Nephron progenitor cell (in vitro differentiated cells): ENCODE data around the gene DCDC2C.

Source experiments
- DNase-seq: peaks from one replicate; pipeline ENCODE4 v3.0.0; 2021
- H3K27ac Mint-ChIP-seq: 2 replicates; pipeline ENCODE4 v1.8.0; 2021; ENCODE audit warnings: mild to moderate bottlenecking, moderate library complexity, mixed read lengths
- H3K27me3 Mint-ChIP-seq: 2 replicates; pipeline ENCODE4 v1.8.0; 2021; ENCODE audit warnings: mild to moderate bottlenecking, low read depth, mixed read lengths; ENCODE audit not compliant: poor library complexity
- H3K36me3 Mint-ChIP-seq: 2 replicates; pipeline ENCODE4 v1.8.0; 2021; ENCODE audit warnings: low read depth, mixed read lengths
- H3K4me1 Mint-ChIP-seq: 2 replicates; pipeline ENCODE4 v1.8.0; 2021; ENCODE audit warnings: mixed read lengths
- H3K4me3 Mint-ChIP-seq: 2 replicates; pipeline ENCODE4 v1.8.0; 2021; ENCODE audit warnings: mild to moderate bottlenecking, moderate library complexity, mixed read lengths
- H3K9me3 Mint-ChIP-seq: 2 replicates; pipeline ENCODE4 v1.8.0; 2021; ENCODE audit warnings: mild to moderate bottlenecking, moderate library complexity, mixed read lengths
- TF ChIP-seq, protein P1 (sequence below): fragments of 200-600 bp; sonication (generic); IDR thresholded peaks from 2 replicates; pipeline ENCODE4 v1.5.0; 2021; ENCODE audit warnings: antibody characterized with exemption

DCDC2C gene, protein sequence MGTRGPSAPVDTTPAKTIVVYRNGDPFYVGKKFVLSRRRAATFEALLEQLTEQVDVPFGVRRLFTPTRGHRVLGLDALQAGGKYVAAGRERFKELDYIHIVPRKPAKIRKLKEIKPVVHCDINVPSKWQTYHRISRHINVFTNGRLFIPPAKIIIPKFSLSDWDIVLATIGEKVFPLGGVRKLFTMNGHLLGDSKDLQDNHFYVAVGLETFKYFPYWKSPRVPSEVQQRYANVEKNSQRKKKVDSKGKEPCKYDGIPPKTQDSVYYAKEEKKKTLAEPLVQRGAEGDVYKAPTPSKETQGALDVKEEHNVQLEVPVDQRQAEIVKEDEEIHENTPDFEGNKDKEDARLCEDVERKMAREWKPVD

DNA sequence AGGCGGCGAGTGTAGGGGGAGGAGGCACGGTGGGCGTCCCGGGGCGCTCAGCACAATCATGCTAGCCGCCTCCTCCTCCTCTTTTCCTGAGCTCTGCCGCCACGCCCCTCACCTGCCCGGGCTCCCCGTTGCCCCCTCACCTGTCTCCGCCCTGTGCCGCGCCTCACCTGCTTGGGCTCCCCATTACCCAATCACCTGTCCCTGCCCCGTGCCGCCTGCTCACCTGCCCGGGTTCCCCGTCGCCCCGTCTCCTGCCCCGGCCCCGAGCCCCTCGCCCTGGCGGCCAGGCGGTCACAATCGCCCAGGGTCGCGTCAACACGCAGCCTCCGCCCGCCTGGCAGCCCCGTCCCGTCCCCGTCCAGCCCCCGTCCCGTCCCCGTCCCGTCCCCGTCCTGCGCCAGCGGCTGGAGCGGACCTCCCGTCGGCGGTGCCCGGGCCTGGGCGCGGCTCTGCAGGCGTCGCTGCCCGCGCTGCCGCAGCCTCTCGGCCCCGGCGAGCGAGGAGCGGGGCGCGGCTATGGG lies at the start of gene DCDC2C:
Gene DCDC2C (plus strand): TSS at position 340 of the 521 bp plus-strand sequence. CDS start 177 bp downstream, at position 517.
- Mint-ChIP-seq H3K27me3 (peaks cover 54% of the 10 kb centered on the region), H3K4me3 (peak within 1 kb of the TSS; percentile 73), H3K9me3 (peaks cover 20% of the 10 kb centered on the region), H3K36me3 (peaks cover 9% of the 10 kb centered on the region), H3K4me1 (peaks cover 6% of the 10 kb centered on the region), H3K27ac (no peak within 1 kb of the TSS)
- TF ChIP-seq, protein P1, sequence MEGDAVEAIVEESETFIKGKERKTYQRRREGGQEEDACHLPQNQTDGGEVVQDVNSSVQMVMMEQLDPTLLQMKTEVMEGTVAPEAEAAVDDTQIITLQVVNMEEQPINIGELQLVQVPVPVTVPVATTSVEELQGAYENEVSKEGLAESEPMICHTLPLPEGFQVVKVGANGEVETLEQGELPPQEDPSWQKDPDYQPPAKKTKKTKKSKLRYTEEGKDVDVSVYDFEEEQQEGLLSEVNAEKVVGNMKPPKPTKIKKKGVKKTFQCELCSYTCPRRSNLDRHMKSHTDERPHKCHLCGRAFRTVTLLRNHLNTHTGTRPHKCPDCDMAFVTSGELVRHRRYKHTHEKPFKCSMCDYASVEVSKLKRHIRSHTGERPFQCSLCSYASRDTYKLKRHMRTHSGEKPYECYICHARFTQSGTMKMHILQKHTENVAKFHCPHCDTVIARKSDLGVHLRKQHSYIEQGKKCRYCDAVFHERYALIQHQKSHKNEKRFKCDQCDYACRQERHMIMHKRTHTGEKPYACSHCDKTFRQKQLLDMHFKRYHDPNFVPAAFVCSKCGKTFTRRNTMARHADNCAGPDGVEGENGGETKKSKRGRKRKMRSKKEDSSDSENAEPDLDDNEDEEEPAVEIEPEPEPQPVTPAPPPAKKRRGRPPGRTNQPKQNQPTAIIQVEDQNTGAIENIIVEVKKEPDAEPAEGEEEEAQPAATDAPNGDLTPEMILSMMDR, result no peak
- DNase-seq, result peak; percentile 46

DNA sequence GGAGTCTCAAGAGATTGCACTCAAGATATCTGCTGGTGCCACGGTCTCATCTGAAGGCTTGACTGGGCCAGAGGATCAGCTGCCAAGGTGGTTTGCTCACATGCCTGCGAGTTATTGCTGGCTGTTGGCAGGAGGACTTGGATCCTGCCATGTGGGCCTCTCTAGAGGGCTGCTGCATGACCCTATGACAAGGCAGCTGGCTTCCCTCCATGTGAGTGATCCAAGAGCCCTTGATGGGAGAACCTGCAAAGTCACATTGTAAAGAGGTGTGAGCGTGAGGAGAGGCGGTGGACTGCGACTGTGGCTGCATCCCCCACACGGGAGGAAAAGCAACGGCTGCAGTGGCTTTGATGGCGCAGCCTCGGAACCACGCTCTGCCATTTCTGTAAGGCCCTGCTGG lies 49.4 kb upstream of the DCDC2C start:
- H3K27me3 Mint-ChIP-seq, result peaks cover 4% of the 10 kb centered on the region
- no peaks in the 10 kb centered on the region for H3K9me3 Mint-ChIP-seq
- H3K4me1 Mint-ChIP-seq, result peaks cover 62% of the 10 kb centered on the region
- no peaks in the 10 kb centered on the region for H3K36me3 Mint-ChIP-seq
- no peak overlapping the region for H3K27ac Mint-ChIP-seq
- peak overlapping the region; percentile 18 for H3K4me3 Mint-ChIP-seq
- TF ChIP-seq, protein P1, result no peak
- no peak for DNase-seq

DNA sequence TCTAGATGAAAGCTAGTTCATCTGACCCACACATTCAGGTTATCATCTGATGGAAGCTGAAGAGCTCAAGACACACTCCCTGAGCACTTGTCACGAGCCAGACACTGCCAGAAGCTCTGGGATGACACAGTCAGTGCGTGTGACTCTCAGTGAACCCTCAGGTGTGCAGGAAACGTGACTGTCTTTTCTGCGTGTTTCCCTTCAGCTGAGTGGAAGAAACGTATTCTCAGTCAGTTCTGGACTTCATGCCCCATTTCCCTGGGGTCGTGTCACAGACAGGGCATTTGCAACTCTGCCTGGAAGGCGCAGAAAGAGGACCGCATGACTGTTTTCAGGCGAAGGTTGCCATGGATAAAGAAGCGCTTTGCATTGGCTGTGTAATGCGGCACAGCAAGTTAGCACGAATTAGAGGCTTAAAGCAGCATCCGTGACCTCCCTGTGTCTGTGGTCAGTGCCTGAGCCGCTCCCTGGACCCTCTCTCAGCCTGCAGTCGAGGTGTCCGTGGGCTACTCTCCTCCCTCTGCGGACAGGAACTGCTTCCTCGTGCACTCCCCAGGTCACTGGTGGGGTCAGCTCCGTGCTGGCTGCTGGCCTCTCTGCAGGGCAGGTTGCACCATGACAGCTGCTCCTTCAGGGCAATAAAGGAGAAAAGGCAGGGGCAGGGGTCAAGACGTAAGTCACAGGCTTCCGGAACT lies 48.7 kb upstream of the DCDC2C start:
- Mint-ChIP-seq H3K4me3 (no peak overlapping the region), H3K36me3 (no peaks in the 10 kb centered on the region), H3K27me3 (peaks cover 4% of the 10 kb centered on the region), H3K9me3 (no peaks in the 10 kb centered on the region), H3K4me1 (peaks cover 69% of the 10 kb centered on the region), H3K27ac (no peak overlapping the region)
- TF ChIP-seq, protein P1, result no peak
- no peak for DNase-seq

DNA sequence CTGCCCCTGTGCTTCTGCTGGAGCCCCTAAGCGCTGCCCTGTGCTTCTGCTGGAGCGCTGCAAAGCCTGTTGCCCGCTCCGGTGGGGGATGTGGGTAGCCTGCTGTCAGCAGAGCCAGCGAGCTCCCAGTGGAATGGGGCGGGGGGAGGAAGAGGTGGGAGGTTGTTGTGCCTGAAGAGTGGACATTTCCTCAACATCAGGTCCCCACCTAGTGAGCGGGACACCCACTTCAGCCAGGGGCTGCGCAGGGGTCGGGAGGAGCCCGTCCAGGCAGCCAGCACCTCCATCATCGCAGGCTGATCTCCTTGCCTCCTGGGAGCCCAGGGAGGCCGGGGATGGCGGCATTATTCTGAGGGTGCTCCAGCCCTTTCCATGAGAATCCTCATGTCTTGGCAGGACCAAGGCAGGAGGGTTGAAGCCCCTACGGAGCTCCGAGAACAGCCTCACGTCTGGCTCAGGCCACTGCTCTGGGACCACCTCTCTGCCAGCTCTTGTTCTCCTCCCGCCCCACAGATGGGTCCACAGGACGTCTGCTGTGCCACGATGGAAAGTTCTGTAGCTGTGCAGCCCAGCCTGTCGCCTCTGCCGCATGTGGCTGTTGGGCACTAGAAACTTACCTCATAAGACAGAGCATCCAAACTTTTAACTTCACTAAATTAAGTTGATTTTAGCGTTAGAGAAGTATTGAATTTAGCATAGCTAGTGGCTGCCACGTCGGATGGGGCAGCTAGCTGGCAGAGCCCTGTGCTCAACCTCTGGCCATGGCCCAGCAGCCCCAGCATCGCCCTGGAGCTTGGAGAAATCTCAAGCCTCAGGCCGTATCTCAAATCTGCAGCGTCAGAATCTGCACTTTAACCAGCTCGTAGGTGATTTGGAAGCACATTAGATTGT lies 47.3 kb upstream of the DCDC2C start:
- Mint-ChIP-seq H3K4me3 (no peak overlapping the region), H3K27ac (peak overlapping the region; percentile 78), H3K27me3 (peaks cover 4% of the 10 kb centered on the region), H3K4me1 (peaks cover 76% of the 10 kb centered on the region), H3K36me3 (no peaks in the 10 kb centered on the region), H3K9me3 (no peaks in the 10 kb centered on the region)
- no peak for DNase-seq
- TF ChIP-seq, protein P1, result no peak

DNA sequence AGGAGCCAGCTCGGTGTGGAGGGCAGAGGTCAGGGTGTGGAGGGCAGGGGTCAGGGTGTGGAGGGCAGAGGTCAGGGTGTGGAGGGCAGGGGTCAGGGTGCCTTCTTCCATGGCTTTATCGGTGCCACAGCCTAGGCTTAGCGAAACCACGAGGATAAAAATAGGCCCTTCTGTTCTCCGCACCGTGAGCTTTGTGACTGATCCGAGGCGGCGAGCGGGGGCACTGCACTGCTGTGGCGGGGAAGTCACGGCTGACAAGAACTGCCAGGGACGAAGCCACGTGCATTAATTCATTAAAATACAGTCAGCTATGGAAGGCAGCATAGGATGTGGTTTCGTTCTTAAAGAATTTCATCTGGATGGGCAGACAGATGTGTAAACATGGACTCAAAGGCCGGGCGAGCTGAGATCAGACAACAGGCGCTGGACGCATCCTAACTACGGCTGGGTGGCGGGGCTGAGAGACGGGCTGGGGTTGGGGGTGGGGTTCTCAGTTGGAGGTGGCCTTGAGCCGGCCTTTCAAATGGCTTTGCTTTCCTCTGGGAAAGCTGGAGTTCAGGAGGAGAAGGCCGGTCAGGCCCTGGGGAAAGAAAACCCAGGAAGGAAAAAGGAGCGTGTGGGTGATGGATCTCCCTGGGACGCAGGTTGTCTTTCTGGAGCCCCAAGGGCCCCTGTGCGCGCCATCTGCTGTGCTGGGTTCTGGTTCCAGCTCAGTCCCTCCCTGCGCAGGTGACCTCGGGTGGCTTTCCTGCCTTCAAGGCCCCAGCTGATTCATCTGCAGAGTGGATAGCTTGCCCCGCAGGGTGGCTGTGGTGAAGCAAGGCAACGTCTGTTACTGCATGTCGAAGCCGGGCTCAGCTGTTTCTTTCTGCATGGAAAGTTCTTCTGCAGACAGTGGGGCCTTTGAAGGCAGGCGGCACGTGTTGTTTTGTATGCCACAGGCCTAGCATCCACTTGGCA lies 46.3 kb upstream of the DCDC2C start:
- no peak overlapping the region for H3K4me3 Mint-ChIP-seq
- H3K27ac Mint-ChIP-seq, result peak overlapping the region; percentile 95
- H3K36me3 Mint-ChIP-seq, result no peaks in the 10 kb centered on the region
- H3K4me1 Mint-ChIP-seq, result peaks cover 73% of the 10 kb centered on the region
- H3K27me3 Mint-ChIP-seq, result peaks cover 4% of the 10 kb centered on the region
- H3K9me3 Mint-ChIP-seq, result no peaks in the 10 kb centered on the region
- TF ChIP-seq, protein P1, result no peak
- DNase-seq, result no peak
